Measurements from ENCODE around the gene ZBTB11. TPM values are rescaled to one million over a fixed set of nuclear protein-coding genes. Genes with fewer than 3 reads are reported as not detected.
A peak's percentile ranks its signal among the peaks of the same experiment; 100 is the strongest.

The ZBTB11 gene, protein sequence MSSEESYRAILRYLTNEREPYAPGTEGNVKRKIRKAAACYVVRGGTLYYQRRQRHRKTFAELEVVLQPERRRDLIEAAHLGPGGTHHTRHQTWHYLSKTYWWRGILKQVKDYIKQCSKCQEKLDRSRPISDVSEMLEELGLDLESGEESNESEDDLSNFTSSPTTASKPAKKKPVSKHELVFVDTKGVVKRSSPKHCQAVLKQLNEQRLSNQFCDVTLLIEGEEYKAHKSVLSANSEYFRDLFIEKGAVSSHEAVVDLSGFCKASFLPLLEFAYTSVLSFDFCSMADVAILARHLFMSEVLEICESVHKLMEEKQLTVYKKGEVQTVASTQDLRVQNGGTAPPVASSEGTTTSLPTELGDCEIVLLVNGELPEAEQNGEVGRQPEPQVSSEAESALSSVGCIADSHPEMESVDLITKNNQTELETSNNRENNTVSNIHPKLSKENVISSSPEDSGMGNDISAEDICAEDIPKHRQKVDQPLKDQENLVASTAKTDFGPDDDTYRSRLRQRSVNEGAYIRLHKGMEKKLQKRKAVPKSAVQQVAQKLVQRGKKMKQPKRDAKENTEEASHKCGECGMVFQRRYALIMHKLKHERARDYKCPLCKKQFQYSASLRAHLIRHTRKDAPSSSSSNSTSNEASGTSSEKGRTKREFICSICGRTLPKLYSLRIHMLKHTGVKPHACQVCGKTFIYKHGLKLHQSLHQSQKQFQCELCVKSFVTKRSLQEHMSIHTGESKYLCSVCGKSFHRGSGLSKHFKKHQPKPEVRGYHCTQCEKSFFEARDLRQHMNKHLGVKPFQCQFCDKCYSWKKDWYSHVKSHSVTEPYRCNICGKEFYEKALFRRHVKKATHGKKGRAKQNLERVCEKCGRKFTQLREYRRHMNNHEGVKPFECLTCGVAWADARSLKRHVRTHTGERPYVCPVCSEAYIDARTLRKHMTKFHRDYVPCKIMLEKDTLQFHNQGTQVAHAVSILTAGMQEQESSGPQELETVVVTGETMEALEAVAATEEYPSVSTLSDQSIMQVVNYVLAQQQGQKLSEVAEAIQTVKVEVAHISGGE
- total RNA-seq: 16.9 TPM
- 10 to 100 TPM; 11.1 to 17.7 (median 13.9) TPM for polyA plus RNA-seq (ENCODE audit: insufficient read depth in 1 of 8, insufficient read length in 8 of 8, low replicate concordance in 1 of 8)
- long read RNA-seq, donor 1: 0 reads
- long read RNA-seq, donor 2: 0 reads
- long read RNA-seq, donor 3, full-length matches to known transcripts: 3 of 3 reads
- long read RNA-seq, donor 3, partial matches to known transcripts: 0 of 3 reads
- long read RNA-seq, donor 3, other reads (novel, unspliced or antisense): 0 of 3 reads
- long read RNA-seq, donor 4, full-length matches to known transcripts: 1 of 1 reads
- long read RNA-seq, donor 4, partial matches to known transcripts: 0 of 1 reads
- long read RNA-seq, donor 4, other reads (novel, unspliced or antisense): 0 of 1 reads
- long read RNA-seq, donor 5, full-length matches to known transcripts: 5 of 5 reads
- long read RNA-seq, donor 5, partial matches to known transcripts: 0 of 5 reads
- long read RNA-seq, donor 5, other reads (novel, unspliced or antisense): 0 of 5 reads
- long read RNA-seq, donor 6, full-length matches to known transcripts: 4 of 4 reads
- long read RNA-seq, donor 6, partial matches to known transcripts: 0 of 4 reads
- long read RNA-seq, donor 6, other reads (novel, unspliced or antisense): 0 of 4 reads
- long read RNA-seq, donor 7, partial matches to known transcripts: 0 of 1 reads
- long read RNA-seq, donor 7, other reads (novel, unspliced or antisense): 0 of 1 reads
- long read RNA-seq, donor 8: 0 reads
- long read RNA-seq, donor 9, full-length matches to known transcripts: 1 of 1 reads
- long read RNA-seq, donor 9, partial matches to known transcripts: 0 of 1 reads
- long read RNA-seq, donor 9, other reads (novel, unspliced or antisense): 0 of 1 reads
- long read RNA-seq, donor 10, full-length matches to known transcripts: 4 of 4 reads
- long read RNA-seq, donor 10, partial matches to known transcripts: 0 of 4 reads
- long read RNA-seq, donor 10, other reads (novel, unspliced or antisense): 0 of 4 reads
- long read RNA-seq, donor 11, full-length matches to known transcripts: 1 of 1 reads
- long read RNA-seq, donor 11, partial matches to known transcripts: 0 of 1 reads
- long read RNA-seq, donor 11, other reads (novel, unspliced or antisense): 0 of 1 reads

DNA sequence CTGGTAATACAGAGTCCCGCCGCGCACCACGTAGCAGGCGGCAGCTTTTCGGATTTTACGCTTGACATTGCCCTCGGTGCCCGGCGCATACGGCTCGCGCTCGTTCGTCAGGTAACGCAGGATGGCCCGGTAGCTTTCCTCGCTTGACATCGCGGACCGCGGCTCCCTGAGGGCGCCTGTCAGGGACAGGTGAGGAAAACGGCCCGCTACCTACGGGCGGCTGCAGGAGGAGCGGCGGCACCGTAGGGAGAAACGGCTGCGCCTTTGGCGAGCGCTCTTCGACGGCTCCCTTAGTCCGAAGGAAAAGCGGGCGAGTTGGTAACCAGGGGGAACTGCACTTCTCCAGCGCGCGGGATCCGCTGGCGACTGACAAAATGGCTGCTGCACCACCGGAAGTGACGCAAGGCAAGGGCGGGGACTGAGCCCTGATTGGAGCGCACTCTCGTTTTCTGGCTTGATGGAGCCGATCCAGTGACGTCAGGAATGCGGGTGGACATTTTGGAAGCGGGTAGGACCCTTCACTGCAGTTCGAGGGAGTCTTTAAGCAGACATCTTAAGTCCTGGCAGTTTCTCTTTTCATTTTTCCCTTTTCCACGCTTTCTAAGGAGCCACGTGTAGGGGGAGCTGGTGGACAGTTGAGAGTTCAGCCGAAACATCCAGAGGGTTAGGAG lies at the start of gene ZBTB11:
ZBTB11 (minus strand) TSS at position 368 of the 671 bp plus-strand sequence; CDS start at position 150, 218 bp downstream.
- H3K36me3 ChIP-seq (ENCODE audit: control insufficient read depth, insufficient read depth, low read length): peaks cover 27% of the 10 kb centered on the region
- DNase-seq: peak; percentile 100
- peak within 1 kb of the TSS; percentile 99 for H3K27ac ChIP-seq (ENCODE audit: low read length)
- H3K27me3 ChIP-seq (ENCODE audit: control insufficient read depth, insufficient read depth, low read length): no peaks in the 10 kb centered on the region
- H3K9me3 ChIP-seq (replicated peaks; ENCODE audit: control insufficient read depth, low read depth, low read length): no peaks in the 10 kb centered on the region
- WGBS (ENCODE audit: insufficient coverage): under 1% methylated on average over 52 of the region's 57 CpGs
- peaks cover 7% of the 10 kb centered on the region for H3K4me1 ChIP-seq (ENCODE audit: control insufficient read depth, insufficient read depth, low read length)
- peak within 1 kb of the TSS; percentile 100 for H3K4me3 ChIP-seq (ENCODE audit: low read length)

DNA sequence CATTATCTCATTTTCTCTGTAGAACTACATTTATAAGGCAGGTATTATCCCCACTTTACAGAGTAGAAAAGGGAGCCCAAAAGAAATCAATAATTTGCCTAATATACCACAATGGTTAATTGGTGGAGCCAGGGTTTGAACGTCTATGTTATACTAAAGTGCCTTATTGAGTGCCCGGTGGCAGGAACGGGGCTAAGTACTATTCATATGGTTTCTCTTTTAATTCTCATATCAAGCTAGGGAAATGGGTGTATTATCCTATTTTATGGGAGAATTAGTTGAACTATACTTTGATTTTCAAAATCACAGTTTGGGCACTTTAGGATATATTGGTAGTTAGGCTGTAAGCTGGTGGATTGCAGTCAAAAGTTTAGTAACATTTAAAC lies 49.0 kb upstream of the ZBTB11 start:
- Histone ChIP-seq H3K27me3 (ENCODE audit: control insufficient read depth, insufficient read depth, low read length) (no peaks in the 10 kb centered on the region), H3K4me3 (ENCODE audit: low read length) (peak overlapping the region; percentile 84), H3K9me3 (replicated peaks; ENCODE audit: control insufficient read depth, low read depth, low read length) (no peaks in the 10 kb centered on the region), H3K27ac (ENCODE audit: low read length) (no peak overlapping the region), H3K4me1 (ENCODE audit: control insufficient read depth, insufficient read depth, low read length) (peaks cover 11% of the 10 kb centered on the region), H3K36me3 (ENCODE audit: control insufficient read depth, insufficient read depth, low read length) (peaks cover 16% of the 10 kb centered on the region)
- DNase-seq: no peak
- no CpG with 5 or more reads among the region's 3 CpGs for WGBS (ENCODE audit: insufficient coverage)

DNA sequence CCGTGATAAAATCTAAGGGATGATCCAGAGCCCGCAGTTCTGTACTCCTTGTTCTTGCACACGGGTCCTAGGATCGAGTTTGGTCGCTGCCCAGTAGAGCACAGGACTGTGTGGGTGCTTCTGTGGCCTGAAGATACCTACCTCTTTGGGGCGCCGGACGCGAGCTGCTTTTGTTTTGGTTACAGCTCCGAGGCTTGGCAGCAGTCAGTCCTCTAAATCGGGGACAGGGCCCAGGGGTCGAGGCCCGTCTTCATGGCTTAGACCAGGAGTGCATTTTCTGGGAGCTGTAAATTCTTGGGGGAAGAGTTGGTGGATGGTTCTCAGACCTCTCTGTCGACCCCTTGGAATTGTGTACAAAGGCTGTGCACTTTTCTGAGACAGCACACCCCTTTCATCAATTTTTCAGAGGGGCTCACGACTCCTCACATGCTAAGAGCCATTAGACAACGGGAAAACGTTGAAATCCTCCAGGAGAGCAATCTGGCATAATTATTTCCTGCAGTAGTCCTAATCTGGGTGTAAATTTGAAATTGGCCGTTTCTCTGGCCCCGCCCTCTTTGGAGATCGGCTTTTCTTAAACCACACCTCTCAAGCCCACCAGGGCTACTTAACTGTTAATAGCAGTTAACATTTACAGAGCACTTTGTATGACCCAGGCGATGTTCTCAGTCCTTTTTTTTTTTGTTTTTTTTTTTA lies 48.4 kb upstream of the ZBTB11 start:
- Histone ChIP-seq H3K9me3 (replicated peaks; ENCODE audit: control insufficient read depth, low read depth, low read length) (no peaks in the 10 kb centered on the region), H3K4me3 (ENCODE audit: low read length) (peak overlapping the region; percentile 84), H3K4me1 (ENCODE audit: control insufficient read depth, insufficient read depth, low read length) (peaks cover 11% of the 10 kb centered on the region), H3K27ac (ENCODE audit: low read length) (peak overlapping the region; percentile 94), H3K27me3 (ENCODE audit: control insufficient read depth, insufficient read depth, low read length) (no peaks in the 10 kb centered on the region), H3K36me3 (ENCODE audit: control insufficient read depth, insufficient read depth, low read length) (peaks cover 16% of the 10 kb centered on the region)
- peak; percentile 64 for DNase-seq
- WGBS (ENCODE audit: insufficient coverage): 0% methylated on average over 14 of the region's 21 CpGs

DNA sequence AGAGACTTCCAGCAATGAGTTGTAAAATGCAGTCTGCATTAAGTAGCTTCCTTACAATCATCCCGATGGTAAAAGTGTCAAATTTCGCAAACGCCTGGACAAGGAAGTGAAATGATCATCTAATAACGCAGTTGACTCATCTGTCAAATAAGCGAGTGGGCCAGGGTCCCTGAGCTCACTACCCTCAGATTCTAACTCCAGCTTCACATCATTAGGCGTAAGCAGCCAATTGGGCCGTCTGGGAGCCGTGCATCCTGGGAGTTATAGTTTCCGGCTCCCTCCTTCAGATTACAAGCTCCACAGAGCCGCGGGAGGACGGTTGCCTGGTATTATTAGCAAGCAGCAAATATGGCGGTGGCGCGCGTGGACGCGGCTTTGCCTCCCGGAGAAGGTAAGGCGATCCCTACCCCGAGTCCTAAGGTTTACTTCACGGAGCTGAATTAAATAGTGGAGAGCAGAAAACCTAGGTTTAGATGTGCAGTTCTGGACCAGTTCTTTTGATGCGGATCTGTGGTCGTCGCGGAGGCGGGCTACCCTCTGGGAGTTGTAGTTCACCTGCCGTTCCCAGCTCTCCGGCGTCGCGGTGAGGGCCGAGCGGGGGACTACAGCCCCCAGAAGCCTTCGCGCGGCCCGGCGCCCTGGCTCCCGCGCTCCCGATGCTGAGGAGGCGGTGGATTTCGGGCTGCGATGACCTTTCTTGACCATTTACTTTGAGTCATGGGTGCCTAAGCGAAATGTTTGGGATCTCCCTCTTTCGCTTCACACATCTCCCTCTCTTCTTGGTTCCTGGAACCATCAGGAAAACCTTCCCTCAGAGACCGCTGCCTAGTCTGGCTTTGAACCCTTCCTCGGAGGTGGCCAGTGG lies 47.6 kb upstream of the ZBTB11 start, which contains the start of gene CEP97:
CEP97 (plus strand) TSS at position 286 of the 865 bp plus-strand sequence; CDS start at position 349, 63 bp downstream.
- peak; percentile 98 for DNase-seq
- Histone ChIP-seq H3K27me3 (ENCODE audit: control insufficient read depth, insufficient read depth, low read length) (no peaks in the 10 kb centered on the region), H3K4me3 (ENCODE audit: low read length) (peak within 1 kb of the TSS; percentile 84), H3K4me1 (ENCODE audit: control insufficient read depth, insufficient read depth, low read length) (peaks cover 11% of the 10 kb centered on the region), H3K27ac (ENCODE audit: low read length) (peak within 1 kb of the TSS; percentile 94), H3K9me3 (replicated peaks; ENCODE audit: control insufficient read depth, low read depth, low read length) (no peaks in the 10 kb centered on the region), H3K36me3 (ENCODE audit: control insufficient read depth, insufficient read depth, low read length) (peaks cover 13% of the 10 kb centered on the region)
- WGBS (ENCODE audit: insufficient coverage): 0% methylated on average over 43 of the region's 49 CpGs

DNA sequence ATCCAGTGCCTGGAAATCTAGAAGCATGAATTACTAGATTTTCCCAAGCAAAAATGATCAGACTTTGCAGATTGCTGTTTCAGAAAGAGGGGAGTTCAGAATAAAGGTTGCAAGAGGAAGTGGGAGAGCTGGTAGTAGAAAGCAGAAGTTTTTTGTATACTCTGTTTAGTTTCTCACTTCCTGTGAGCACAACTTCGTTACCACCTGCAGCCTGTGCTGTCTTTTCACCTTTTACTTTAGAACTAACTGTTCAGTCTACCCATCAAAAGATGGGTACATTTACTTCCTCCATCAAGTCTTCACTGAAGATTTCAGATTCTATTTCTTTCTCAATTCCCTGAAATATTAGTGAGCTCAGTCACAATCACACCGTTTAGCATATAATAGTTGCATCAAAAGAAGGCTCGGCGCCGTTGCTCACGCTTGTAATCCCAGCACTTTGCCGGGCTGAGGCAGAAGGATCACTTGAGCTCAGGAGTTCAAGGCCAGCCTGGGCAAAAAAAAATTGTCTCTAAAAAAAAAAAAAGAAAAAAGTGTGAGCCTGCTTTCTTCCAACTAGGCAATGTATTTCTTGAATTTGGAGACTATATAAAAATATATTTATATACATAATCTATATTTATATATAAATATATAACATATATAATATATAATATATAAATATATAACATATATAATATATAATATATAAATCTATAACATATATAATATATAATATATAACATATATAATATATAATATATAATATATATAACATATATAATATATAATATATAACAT lies 45.7 kb upstream of the ZBTB11 start:
- Histone ChIP-seq H3K27me3 (ENCODE audit: control insufficient read depth, insufficient read depth, low read length) (no peaks in the 10 kb centered on the region), H3K4me3 (ENCODE audit: low read length) (no peak overlapping the region), H3K27ac (ENCODE audit: low read length) (peak overlapping the region; percentile 11), H3K4me1 (ENCODE audit: control insufficient read depth, insufficient read depth, low read length) (peaks cover 11% of the 10 kb centered on the region), H3K36me3 (ENCODE audit: control insufficient read depth, insufficient read depth, low read length) (no peaks in the 10 kb centered on the region), H3K9me3 (replicated peaks; ENCODE audit: control insufficient read depth, low read depth, low read length) (no peaks in the 10 kb centered on the region)
- DNase-seq: no peak
- 83% methylated on average over 2 of the region's 7 CpGs for whole genome bisulfite sequencing (ENCODE audit: insufficient coverage)

DNA sequence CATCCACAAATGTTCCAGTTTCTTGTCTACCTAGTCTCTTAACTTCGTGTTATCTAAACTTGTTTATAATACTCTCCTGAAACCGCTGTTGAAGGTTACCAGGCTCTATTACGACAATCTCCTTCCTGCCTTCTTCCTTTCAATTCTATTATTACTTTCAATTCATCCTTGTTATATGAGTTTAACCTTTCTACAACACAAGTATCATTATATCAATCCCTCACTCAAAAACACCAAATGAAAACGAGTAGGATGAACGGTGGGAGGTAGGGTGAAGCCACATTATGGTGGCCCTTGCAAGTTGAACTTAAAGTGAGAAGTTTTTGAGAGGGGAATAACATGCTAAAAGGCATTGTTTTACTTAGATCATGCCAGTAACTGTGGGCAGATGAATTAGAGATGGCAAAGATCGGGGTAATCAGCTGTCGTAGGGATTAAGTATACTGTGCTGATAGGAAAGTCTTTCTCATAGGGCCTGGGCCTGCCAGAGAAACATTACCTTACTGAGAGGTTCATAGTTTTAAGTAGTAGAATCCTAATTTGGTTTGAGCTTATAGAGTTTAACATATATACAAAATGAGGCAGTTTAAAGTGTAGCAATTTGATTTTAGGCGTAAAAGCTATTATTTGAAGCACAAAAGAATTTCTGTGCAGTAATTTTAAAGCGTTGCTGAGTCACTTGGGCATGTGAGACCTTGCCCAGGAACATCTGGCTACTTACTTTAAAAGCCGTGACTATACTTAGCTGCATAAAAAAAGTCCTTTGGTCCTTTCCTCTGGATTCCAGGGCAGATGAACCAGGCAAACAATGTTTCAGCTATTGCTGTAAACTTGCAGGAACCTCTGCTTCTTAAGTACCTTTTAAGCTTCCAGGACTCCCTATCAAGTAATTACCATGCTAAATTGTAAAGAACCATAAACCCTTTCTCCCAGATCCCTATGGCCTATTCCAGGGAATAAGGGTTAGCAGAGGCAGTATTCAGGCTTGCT lies 44.2 kb upstream of the ZBTB11 start:
- Histone ChIP-seq H3K27me3 (ENCODE audit: control insufficient read depth, insufficient read depth, low read length) (no peaks in the 10 kb centered on the region), H3K36me3 (ENCODE audit: control insufficient read depth, insufficient read depth, low read length) (no peaks in the 10 kb centered on the region), H3K9me3 (replicated peaks; ENCODE audit: control insufficient read depth, low read depth, low read length) (no peaks in the 10 kb centered on the region), H3K27ac (ENCODE audit: low read length) (peak overlapping the region; percentile 56), H3K4me3 (ENCODE audit: low read length) (no peak overlapping the region), H3K4me1 (ENCODE audit: control insufficient read depth, insufficient read depth, low read length) (peaks cover 11% of the 10 kb centered on the region)
- 64% methylated on average over 8 of the region's 10 CpGs for WGBS (ENCODE audit: insufficient coverage)
- peak; percentile 48 for DNase-seq

Measured in muscle of leg (tissue), 16 donors.